Measurements from ENCODE around the gene PDE6B.

DNA sequence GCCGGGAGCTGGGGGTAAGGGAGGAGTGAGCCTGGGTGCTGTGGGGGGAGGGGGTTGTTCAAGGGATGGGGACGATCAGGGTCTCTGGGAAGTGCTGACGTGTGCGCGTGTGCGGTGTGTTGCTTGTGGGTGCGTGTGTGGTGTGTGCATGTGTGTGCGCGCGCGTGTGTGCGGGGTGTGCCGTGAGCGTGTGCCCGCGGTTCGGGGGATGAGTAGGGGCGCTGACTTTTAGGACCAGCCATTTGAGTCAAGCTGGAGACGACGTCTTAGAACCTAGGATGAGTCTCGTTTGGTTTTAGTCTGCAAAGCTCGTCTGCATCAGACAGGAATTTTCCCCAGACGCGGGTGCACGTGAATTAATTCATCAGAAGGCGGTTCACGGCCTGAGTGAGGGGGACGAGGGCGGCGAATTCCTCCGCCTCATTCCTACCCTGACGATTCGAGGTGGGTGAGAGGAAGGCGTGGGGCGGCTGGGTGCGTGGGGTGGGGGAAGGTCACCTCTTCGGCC is 48.3 kb upstream of the PDE6B start:
- TF ChIP-seq, protein P1, sequence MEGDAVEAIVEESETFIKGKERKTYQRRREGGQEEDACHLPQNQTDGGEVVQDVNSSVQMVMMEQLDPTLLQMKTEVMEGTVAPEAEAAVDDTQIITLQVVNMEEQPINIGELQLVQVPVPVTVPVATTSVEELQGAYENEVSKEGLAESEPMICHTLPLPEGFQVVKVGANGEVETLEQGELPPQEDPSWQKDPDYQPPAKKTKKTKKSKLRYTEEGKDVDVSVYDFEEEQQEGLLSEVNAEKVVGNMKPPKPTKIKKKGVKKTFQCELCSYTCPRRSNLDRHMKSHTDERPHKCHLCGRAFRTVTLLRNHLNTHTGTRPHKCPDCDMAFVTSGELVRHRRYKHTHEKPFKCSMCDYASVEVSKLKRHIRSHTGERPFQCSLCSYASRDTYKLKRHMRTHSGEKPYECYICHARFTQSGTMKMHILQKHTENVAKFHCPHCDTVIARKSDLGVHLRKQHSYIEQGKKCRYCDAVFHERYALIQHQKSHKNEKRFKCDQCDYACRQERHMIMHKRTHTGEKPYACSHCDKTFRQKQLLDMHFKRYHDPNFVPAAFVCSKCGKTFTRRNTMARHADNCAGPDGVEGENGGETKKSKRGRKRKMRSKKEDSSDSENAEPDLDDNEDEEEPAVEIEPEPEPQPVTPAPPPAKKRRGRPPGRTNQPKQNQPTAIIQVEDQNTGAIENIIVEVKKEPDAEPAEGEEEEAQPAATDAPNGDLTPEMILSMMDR (optimal IDR thresholded peaks at IDR 0.05 in 1 of 3, IDR thresholded peaks at IDR 0.05 in 1 of 3, conservative IDR thresholded peaks at IDR 0.05 in 1 of 3; ENCODE audit: extremely low read depth in 1 of 3, insufficient read depth in 2 of 3, low read length in 3 of 3) = no peak
- TF ChIP-seq EZH2 (IDR thresholded peaks at IDR 0.05; ENCODE audit: low read length) = no peak

All from keratinocyte (primary cell).